Liver (tissue), 9 donors: ENCODE measurements around the gene DYSF. TPM values are rescaled to one million over a fixed set of nuclear protein-coding genes. Genes with fewer than 3 reads are reported as not detected.

Source experiments
- DNase-seq: peaks from one replicate; pipeline ENCODE4 v3.0.0-alpha.2; 2017; ENCODE audit warnings: low spot score
- H3K27ac ChIP-seq, 2 donors: one replicate each; pipeline ENCODE4 v1.7.0; 2013; ENCODE audit warnings: inconsistent platforms in 2 of 2, low read length in 2 of 2, control low read depth in 1 of 2, low read depth in 1 of 2, mild to moderate bottlenecking in 1 of 2
- H3K27me3 ChIP-seq, 4 donors: one replicate each; pipeline versions ENCODE4 v1.6.1 to v1.7.0; 2013; ENCODE audit warnings: low read length in 3 of 4, inconsistent platforms in 1 of 4, mild to moderate bottlenecking in 1 of 4, moderate library complexity in 1 of 4; ENCODE audit not compliant: control insufficient read depth in 4 of 4, insufficient read depth in 4 of 4
- H3K36me3 ChIP-seq, 4 donors: one replicate each; pipeline versions ENCODE4 v1.6.1 to v1.7.0; 2013; ENCODE audit warnings: low read length in 3 of 4, mild to moderate bottlenecking in 3 of 4, low read depth in 1 of 4, moderate library complexity in 1 of 4; ENCODE audit not compliant: control insufficient read depth in 4 of 4, insufficient read depth in 3 of 4
- H3K4me1 ChIP-seq, 4 donors: one replicate each; pipeline versions ENCODE4 v1.6.1 to v1.7.0; 2013; ENCODE audit warnings: low read length in 3 of 4, mild to moderate bottlenecking in 3 of 4, moderate library complexity in 1 of 4; ENCODE audit not compliant: control insufficient read depth in 4 of 4, insufficient read depth in 4 of 4
- H3K4me3 ChIP-seq, 3 donors: one replicate each; pipeline versions ENCODE4 v1.6.1 to v1.7.0; 2013; ENCODE audit warnings: low read length in 3 of 3, control low read depth in 1 of 3, low read depth in 1 of 3, mild to moderate bottlenecking in 1 of 3
- H3K9ac ChIP-seq, 2 donors: one replicate each; pipeline ENCODE4 v1.7.0; 2013; ENCODE audit warnings: low read length in 2 of 2, mild to moderate bottlenecking in 2 of 2, moderate library complexity in 2 of 2, control low read depth in 1 of 2, low read depth in 1 of 2
- H3K9me3 ChIP-seq, 4 donors: one replicate each; pipeline versions ENCODE4 v1.6.1 to v1.7.0; 2013; ENCODE audit warnings: low read length in 3 of 4; ENCODE audit not compliant: control insufficient read depth in 4 of 4
- ATF3 ChIP-seq: IDR thresholded peaks from 2 replicates; pipeline ENCODE4 v1.6.1; 2016; ENCODE audit warnings: antibody characterized with exemption
- EGR1 ChIP-seq, 2 donors: IDR thresholded peaks; 2 replicates each; pipeline ENCODE4 v1.6.1; 2016 to 2018; ENCODE audit warnings: antibody characterized with exemption in 2 of 2, low read depth in 2 of 2
- FOXA1 ChIP-seq: IDR thresholded peaks from 2 replicates; pipeline ENCODE4 v1.6.1; 2016; ENCODE audit warnings: antibody characterized with exemption
- FOXA2 ChIP-seq: IDR thresholded peaks from 2 replicates; pipeline ENCODE4 v1.6.1; 2016; ENCODE audit warnings: antibody characterized with exemption
- GABPA ChIP-seq, 2 donors: IDR thresholded peaks in 1 of 2; conservative IDR thresholded peaks in 1 of 2; 2 replicates each; pipeline ENCODE4 v1.6.1; 2016; ENCODE audit warnings: antibody characterized with exemption in 2 of 2, mild to moderate bottlenecking in 1 of 2, moderate library complexity in 1 of 2
- HNF4G ChIP-seq: IDR thresholded peaks from 2 replicates; pipeline ENCODE4 v1.6.1; 2016; ENCODE audit warnings: antibody characterized with exemption
- JUND ChIP-seq, 2 donors: IDR thresholded peaks; 2 replicates each; pipeline ENCODE4 v1.6.1; 2016; ENCODE audit warnings: antibody characterized with exemption in 2 of 2
- NR2F2 ChIP-seq: IDR thresholded peaks from 2 replicates; pipeline ENCODE4 v1.6.1; 2016; ENCODE audit warnings: antibody characterized with exemption
- RXRA ChIP-seq, 2 donors: IDR thresholded peaks; 2 replicates each; pipeline ENCODE4 v1.6.1; 2017 to 2018; ENCODE audit warnings: antibody characterized with exemption in 2 of 2, mild to moderate bottlenecking in 1 of 2
- TAF1 ChIP-seq: conservative IDR thresholded peaks from 2 replicates; pipeline ENCODE4 v1.6.1; 2016; ENCODE audit warnings: antibody characterized with exemption, mild to moderate bottlenecking
- YY1 ChIP-seq: IDR thresholded peaks from 2 replicates; pipeline ENCODE4 v1.6.1; 2016; ENCODE audit warnings: antibody characterized with exemption, mild to moderate bottlenecking
- WGBS: extraction: QIAGEN DNeasy Blood & Tissue Kit; methylation state at CpG from one replicate; pipeline ENCODE4 v1.1.7; 2013; 5-methylcytosine and 5-hydroxymethylcytosine counted together
- polyA plus RNA-seq, 2 donors: library from polyadenylated mRNA; stranded (reverse) in 1 of 2; unstranded in 1 of 2; fragments of 200-250 nt in 1 of 2; fragments of >200 nt in 1 of 2; fragmentation: Nextera tagmentation in 1 of 2; extraction: Ambion mirVana in 1 of 2; gene quantifications; one replicate each; pipeline versions ENCODE4 v1.2.1 to v1.2.3, GENCODE V29; 2013 to 2015
- total RNA-seq, 2 donors: library from RNA; depleted of rRNA; stranded (reverse); fragments of >200 nt; gene quantifications; one replicate each; pipeline ENCODE4 v1.2.3, GENCODE V29; 2014
- TF ChIP-seq, protein P1 (sequence below): IDR thresholded peaks from 2 replicates; pipeline ENCODE4 v1.6.1; 2016; ENCODE audit warnings: antibody characterized with exemption
- donor health status: healthy.
- donor health status: healthy.
- donor health status: healthy.
- donor health status: healthy.
- donor health status: healthy.

The DYSF gene
- total and polyA plus RNA-seq, 4 donors, result 8.5 to 20.8 (median 13.6) TPM

DNA sequence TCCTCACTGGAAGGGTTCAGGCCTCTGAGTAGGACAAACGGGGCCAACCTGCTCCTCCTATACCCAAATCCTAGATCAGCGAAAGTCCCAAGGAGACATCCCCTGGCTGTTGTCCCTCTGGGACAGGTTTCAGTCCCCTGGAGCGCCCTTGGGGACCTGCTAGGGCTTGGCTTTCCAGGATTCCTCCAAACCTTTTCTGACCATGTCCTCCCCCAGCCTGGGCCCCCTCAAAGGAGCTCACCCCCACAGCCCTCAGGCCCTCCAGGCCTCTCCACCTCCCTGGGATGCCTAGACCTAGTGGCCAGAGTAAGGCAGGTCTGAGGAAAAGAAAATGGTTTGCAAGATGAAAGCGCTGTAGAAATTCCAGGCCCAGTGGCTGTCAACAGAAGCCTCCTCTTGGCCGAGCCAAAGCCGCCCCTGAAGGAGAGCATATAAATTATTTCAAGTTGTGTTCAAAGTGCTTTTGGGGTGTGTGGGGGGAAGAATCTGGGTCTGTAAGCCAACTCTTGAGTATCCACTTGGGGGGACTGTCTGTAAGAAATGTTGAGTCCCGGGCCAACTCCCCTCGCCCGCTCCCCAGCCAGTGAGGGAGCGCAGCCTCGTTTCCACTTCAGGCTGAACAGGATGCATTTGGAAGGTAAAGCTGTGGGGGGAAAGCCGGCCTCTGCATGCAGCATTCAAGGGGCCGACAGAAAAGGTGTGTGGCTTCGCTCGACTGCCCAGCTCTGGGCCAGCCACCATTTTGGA is 158.6 kb downstream of the DYSF start:
- Histone ChIP-seq H3K9ac (no peak overlapping the region), H3K27me3 (no peaks in the 10 kb centered on the region), H3K36me3 (peaks cover 0 to 13% (median 2%) of the 10 kb centered on the region in 4 donors), H3K27ac (no peak overlapping the region), H3K4me3 (no peak overlapping the region), H3K4me1 (peaks cover 0 to 3% (median 0%) of the 10 kb centered on the region in 4 donors), H3K9me3 (no peaks in the 10 kb centered on the region)
- no peak for TF ChIP-seq RXRA (IDR thresholded peaks at IDR 0.05)
- DNase-seq, result peak; percentile 31
- WGBS, result 97% methylated on average over 15 of the region's 15 CpGs

DNA sequence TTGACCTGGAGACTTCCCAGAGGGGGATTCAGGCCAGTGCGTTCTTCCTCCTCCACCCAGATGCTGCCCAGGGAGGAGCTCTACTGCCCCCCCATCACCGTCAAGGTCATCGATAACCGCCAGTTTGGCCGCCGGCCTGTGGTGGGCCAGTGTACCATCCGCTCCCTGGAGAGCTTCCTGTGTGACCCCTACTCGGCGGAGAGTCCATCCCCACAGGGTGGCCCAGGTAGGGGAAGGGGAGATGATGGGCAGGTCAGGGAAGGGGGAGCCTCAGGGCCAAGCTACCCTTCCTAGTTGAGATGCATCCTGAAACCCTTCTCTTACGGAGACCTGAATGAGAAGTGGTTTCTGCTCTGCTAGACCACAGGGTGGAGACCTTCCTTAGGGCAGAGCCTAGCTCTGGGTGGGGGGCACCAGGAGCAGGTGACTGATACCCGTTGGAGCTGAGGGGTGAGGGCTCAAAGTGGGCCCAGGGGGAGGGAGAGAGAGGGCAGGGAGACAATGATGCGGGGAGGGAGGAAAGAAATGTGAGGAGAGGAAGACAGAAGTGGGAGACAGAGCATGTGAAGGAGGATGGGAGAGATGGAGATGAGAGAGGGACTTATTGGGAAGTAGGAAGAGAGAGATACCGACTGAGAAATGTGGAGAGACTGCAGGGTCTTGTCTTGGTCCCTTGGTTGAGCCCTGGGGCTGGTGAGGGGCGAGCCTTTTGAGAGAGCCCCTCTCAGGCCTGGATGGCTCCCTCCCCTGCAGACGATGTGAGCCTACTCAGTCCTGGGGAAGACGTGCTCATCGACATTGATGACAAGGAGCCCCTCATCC is 159.4 kb downstream of the DYSF start:
- TF ChIP-seq JUND (IDR thresholded peaks at IDR 0.05) (no peak), YY1 (no peak), FOXA1 (no peak), RXRA (IDR thresholded peaks at IDR 0.05) (no peak), FOXA2 (no peak), NR2F2 (no peak)
- TF ChIP-seq, protein P1, sequence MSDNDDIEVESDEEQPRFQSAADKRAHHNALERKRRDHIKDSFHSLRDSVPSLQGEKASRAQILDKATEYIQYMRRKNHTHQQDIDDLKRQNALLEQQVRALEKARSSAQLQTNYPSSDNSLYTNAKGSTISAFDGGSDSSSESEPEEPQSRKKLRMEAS, result no peak
- Histone ChIP-seq H3K9ac (no peak overlapping the region), H3K4me3 (no peak overlapping the region), H3K9me3 (no peaks in the 10 kb centered on the region), H3K36me3 (peaks cover 0 to 13% (median 2%) of the 10 kb centered on the region in 4 donors), H3K27me3 (no peaks in the 10 kb centered on the region), H3K4me1 (peaks cover 0 to 3% (median 0%) of the 10 kb centered on the region in 4 donors), H3K27ac (no peak overlapping the region)
- WGBS, result 94% methylated on average over 17 of the region's 17 CpGs
- no peak for DNase-seq

- Histone ChIP-seq H3K4me1 (peaks cover 0 to 3% (median 0%) of the 10 kb centered on the region in 4 donors), H3K4me3 (no peak overlapping the region), H3K27me3 (no peaks in the 10 kb centered on the region), H3K36me3 (peaks cover 0 to 13% (median 2%) of the 10 kb centered on the region in 4 donors), H3K27ac (no peak overlapping the region), H3K9me3 (no peaks in the 10 kb centered on the region), H3K9ac (no peak overlapping the region)
- no peak for TF ChIP-seq HNF4G
- TF ChIP-seq ATF3, result no peak
- TF ChIP-seq TAF1, result no peak
- no peak for TF ChIP-seq GABPA (IDR thresholded peaks at IDR 0.05 in 1 of 2, conservative IDR thresholded peaks at IDR 0.05 in 1 of 2)
- TF ChIP-seq EGR1 (IDR thresholded peaks at IDR 0.05; ENCODE audit: low read depth in 2 of 2), result no peak
- no peak for TF ChIP-seq RXRA (IDR thresholded peaks at IDR 0.05)
- no peak for DNase-seq
- 94% methylated on average over 3 of the region's 3 CpGs for WGBS
Observed at GRCh38 chr2:71613403-71613952, 160.1 kb downstream of the DYSF start.
